Measurements from ENCODE around the gene HAO1.
"Not testable (repeated sequence)": the region's sequence is repeated elsewhere in the genome, so short reads cannot be mapped to it uniquely, and the experiment has no call there.

Gene HAO1

GRCh38 chr20:7850775-7851490, 89.3 kb downstream of the HAO1 start:
- no peak for DNase-seq

GRCh38 chr20:7849675-7850074, 90.6 kb downstream of the HAO1 start:
- DNase-seq = no peak

- DNase-seq = no peak
Measured at GRCh38 chr20:7848351-7848750, 91.9 kb downstream of the HAO1 start.

GRCh38 chr20:7843613-7844012, 96.6 kb downstream of the HAO1 start:
- DNase-seq = no peak

DNA sequence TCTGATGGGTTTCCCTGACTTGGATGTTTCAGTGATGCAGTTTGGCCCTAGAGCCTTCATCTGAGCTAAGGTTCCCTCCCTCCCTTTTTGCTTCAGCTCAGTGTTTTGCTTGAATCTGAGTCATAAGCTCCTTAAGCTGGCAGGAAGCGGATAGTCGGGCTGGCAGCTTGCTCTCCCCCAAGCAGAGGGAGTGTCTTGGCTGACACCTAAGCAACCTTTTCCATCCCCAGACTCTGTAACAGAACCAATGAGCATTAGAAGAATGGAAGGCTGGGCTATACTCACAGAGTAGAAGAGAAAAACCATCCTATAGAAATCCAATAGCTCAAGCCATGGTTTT, 98.3 kb downstream of the HAO1 start:
- no peak for DNase-seq

DNA sequence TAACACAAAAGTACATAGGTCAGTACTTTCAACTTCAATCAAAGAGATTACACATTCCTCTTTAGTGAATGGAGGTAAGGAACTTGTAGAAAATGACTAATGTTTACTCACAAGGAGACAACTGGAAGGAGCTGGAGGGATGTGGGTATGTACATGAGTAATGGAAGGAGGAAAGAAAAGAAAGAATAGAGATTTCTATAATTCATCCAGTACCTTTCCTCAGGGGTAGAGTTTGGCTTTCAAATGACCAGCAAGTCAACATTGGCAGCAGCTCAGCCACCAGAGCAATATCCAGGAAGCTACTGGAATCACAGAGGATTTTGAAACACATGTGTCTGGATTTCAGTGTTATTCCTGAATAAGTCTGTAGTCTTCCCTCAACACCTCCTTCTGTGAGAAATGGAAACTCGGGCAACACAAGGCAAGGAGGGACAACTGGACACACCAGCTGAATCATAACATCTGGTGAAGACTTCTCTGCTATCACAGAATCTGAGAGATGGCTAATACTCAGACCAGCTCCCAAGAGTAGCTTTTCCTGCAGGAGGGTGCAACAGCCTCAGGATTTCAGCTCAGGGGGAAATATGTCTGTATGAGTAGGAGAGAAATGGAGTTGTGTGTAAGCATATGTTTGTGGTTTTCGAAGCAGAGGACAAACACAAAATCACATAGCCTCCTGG, 98.8 kb downstream of the HAO1 start:
- DNase-seq = no peak

DNA sequence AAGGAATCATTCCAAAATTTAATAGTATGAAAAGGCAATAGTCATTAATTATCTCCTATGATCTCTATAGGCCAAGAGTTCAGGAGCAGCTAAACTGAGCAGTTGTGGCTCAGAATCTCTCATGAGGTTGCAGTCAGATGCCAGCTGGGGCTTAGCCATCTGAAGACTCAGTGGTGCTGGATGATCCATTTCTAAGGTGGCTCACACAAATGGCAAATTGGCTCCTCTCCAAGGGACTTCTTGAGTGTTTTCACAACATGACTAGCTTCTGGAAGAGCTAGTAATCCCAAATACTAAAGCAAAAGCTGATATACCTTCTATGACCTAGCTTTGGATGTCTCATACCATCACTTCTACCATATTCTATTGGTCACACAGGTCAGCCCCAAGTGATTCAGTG, 104.2 kb downstream of the HAO1 start:
- no peak for DNase-seq

DNA sequence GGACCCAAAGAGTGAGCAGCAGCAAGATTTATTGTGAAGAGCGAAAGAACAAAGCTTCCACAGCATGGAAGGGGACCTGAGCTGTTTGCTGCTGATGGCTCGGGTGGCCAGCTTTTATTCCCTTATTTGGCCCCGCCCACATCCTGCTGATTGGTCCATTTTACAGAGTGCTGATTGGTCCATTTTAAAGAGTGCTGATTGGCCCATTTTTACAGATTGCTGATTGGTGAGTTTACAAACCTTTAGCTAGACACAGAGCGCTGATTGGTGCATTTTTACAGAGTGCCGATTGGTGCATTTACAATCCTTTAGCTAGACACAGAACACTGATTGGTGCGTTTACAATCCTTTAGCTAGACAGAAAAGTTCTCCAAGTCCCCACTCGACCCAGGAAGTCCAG, 105.8 kb downstream of the HAO1 start:
- not testable (repeated sequence) for DNase-seq
